ENCODE results near the gene LDLRAP1. TPM values are rescaled to one million over a fixed set of nuclear protein-coding genes. Genes with fewer than 3 reads are reported as not detected.
"Not testable (repeated sequence)": the region's sequence is repeated elsewhere in the genome, so short reads cannot be mapped to it uniquely, and the experiment has no call there.

LDLRAP1 gene
- 10 to 100 TPM in 11 of 12 donors, not detected in 1; 10.2 to 20.0 (median 13.4) TPM for polyA plus RNA-seq (ENCODE audit: insufficient read length in 12 of 12)
- long read RNA-seq, donor 1, transcript LDLRAP1-201 (9 exons, 2,940 nt), result major isoform, 7 of 9 reads
- long read RNA-seq, donor 1, partial matches to known transcripts, result 0 of 9 reads
- long read RNA-seq, donor 1, other reads (novel, unspliced or antisense), result 0 of 9 reads
- long read RNA-seq, donor 2, partial matches to known transcripts, result 0 of 1 reads
- long read RNA-seq, donor 2, other reads (novel, unspliced or antisense), result 0 of 1 reads
- long read RNA-seq, donor 3, result 0 reads
- long read RNA-seq, donor 4, result 0 reads
- long read RNA-seq, donor 5, partial matches to known transcripts, result 0 of 4 reads
- long read RNA-seq, donor 5, other reads (novel, unspliced or antisense), result 0 of 4 reads
- long read RNA-seq, donor 6, partial matches to known transcripts, result 0 of 1 reads
- long read RNA-seq, donor 6, other reads (novel, unspliced or antisense), result 0 of 1 reads
- long read RNA-seq, donor 7, partial matches to known transcripts, result 0 of 1 reads
- long read RNA-seq, donor 7, other reads (novel, unspliced or antisense), result 0 of 1 reads
- long read RNA-seq, donor 8, transcript LDLRAP1-201 (9 exons, 2,940 nt), result major isoform, 8 of 9 reads
- long read RNA-seq, donor 8, partial matches to known transcripts, result 0 of 9 reads
- long read RNA-seq, donor 8, other reads (novel, unspliced or antisense), result 0 of 9 reads
- long read RNA-seq, donor 9, transcript LDLRAP1-201 (9 exons, 2,940 nt), result major isoform, 5 of 5 reads
- long read RNA-seq, donor 9, partial matches to known transcripts, result 0 of 5 reads
- long read RNA-seq, donor 9, other reads (novel, unspliced or antisense), result 0 of 5 reads
- long read RNA-seq, donor 10, partial matches to known transcripts, result 0 of 4 reads
- long read RNA-seq, donor 10, other reads (novel, unspliced or antisense), result 0 of 4 reads
- long read RNA-seq, donor 11, partial matches to known transcripts, result 0 of 1 reads
- long read RNA-seq, donor 11, other reads (novel, unspliced or antisense), result 0 of 1 reads

- DNase-seq, result peak; percentile 71
Measured at GRCh38 chr1:25543425-25544242, at the start of gene LDLRAP1. LDLRAP1 (plus strand) TSS chr1:25543606; CDS start chr1:25543699, 93 bp downstream.

- DNase-seq, result no peak
Measured at GRCh38 chr1:25494952-25495351, 48.5 kb upstream of the LDLRAP1 start.

GRCh38 chr1:25500694-25501093 is 42.7 kb upstream of the LDLRAP1 start:
- no peak for DNase-seq

- DNase-seq, result no peak
Measured at GRCh38 chr1:25501235-25502058, 42.0 kb upstream of the LDLRAP1 start.

GRCh38 chr1:25502957-25503356 is 40.4 kb upstream of the LDLRAP1 start:
- DNase-seq, result no peak

GRCh38 chr1:25503551-25504426 is 39.6 kb upstream of the LDLRAP1 start:
- no peak for DNase-seq

- no peak for DNase-seq
Measured at GRCh38 chr1:25504706-25505595, 38.5 kb upstream of the LDLRAP1 start.

GRCh38 chr1:25505656-25506385 is 37.6 kb upstream of the LDLRAP1 start:
- no peak for DNase-seq

- DNase-seq, result not testable (repeated sequence)
Measured at GRCh38 chr1:25506566-25507463, 36.6 kb upstream of the LDLRAP1 start.

- DNase-seq, result no peak
Measured at GRCh38 chr1:25513666-25514065, 29.7 kb upstream of the LDLRAP1 start.

- DNase-seq, result no peak
Measured at GRCh38 chr1:25515033-25515432, 28.4 kb upstream of the LDLRAP1 start.

GRCh38 chr1:25516686-25517085 is 26.7 kb upstream of the LDLRAP1 start:
- no peak for DNase-seq

GRCh38 chr1:25517476-25518394 is 25.7 kb upstream of the LDLRAP1 start:
- DNase-seq, result no peak

- DNase-seq, result no peak
Measured at GRCh38 chr1:25519624-25520023, 23.8 kb upstream of the LDLRAP1 start.

GRCh38 chr1:25520446-25521061 is 22.9 kb upstream of the LDLRAP1 start:
- DNase-seq, result peak; percentile 55
